NCI-H82 (cell line): Measurements from ENCODE around the gene NKAIN4.
A peak's percentile ranks its signal among the peaks of the same experiment; 100 is the strongest.
"Not testable (repeated sequence)": the region's sequence is repeated elsewhere in the genome, so short reads cannot be mapped to it uniquely, and the experiment has no call there.

Source experiments
- DNase-seq: peaks from one replicate; lab custom pipeline; 2025; lab: John Stamatoyannopoulos, UW

The NKAIN4 gene

GRCh38 chr20:63236116-63236837 is 18.0 kb downstream of the NKAIN4 start:
- no peak for DNase-seq

GRCh38 chr20:63235399-63235983 is 18.8 kb downstream of the NKAIN4 start, which contains the start of gene BIRC7:
TSS of gene BIRC7 (plus strand) at chr20:63235905. CDS start at chr20:63236097, 192 bp downstream.
- DNase-seq = no peak

- DNase-seq = peak; percentile 45
Observed at GRCh38 chr20:63234693-63235398, 19.4 kb downstream of the NKAIN4 start.

DNA sequence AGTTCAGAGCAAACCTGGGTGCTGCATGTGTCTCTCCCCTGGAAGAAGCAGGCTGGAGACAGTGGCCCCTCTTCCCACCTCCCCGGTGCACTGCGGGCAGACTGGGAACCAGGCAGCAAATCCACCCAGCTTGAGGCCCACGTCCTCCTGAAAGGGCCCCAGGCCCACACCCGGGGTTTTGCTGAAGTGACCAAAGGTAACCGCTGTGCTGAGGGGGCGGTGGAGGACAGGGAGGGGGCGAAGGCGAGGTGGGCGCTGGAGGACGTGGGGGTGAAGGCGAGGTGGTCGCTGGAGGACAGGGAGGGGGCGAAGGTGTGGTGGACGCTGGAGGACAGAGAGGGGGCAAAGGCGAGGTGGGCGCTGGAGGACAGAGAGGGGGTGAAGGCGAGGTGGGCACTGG is 20.3 kb downstream of the NKAIN4 start:
- no peak for DNase-seq

DNA sequence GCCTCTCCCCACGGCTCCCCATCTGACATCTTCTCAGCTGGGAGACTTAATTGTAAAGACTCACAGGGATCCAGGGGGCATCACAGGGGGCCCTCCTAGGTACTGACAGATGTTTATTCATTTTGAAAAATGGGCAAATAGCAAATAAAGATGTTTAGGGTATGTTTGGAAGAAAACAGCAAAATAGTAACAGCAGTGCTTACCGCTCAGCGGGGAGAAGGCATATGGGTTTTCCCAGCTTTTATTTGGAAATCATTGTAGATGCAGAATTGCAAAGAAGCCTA is 21.3 kb downstream of the NKAIN4 start:
- no peak for DNase-seq

GRCh38 chr20:63232235-63233060 is 21.8 kb downstream of the NKAIN4 start:
- no peak for DNase-seq

GRCh38 chr20:63230800-63231268 is 23.4 kb downstream of the NKAIN4 start:
- DNase-seq = peak; percentile 59

GRCh38 chr20:63228806-63229205 is 25.5 kb downstream of the NKAIN4 start:
- peak; percentile 37 for DNase-seq

- no peak for DNase-seq
Observed at GRCh38 chr20:63227260-63227659, 27.0 kb downstream of the NKAIN4 start.

GRCh38 chr20:63226042-63226943 is 28.0 kb downstream of the NKAIN4 start:
- no peak for DNase-seq

GRCh38 chr20:63225082-63225454 is 29.2 kb downstream of the NKAIN4 start:
- DNase-seq = no peak

GRCh38 chr20:63224412-63225081 is 29.7 kb downstream of the NKAIN4 start:
- DNase-seq = peak; percentile 42

- no peak for DNase-seq
Observed at GRCh38 chr20:63223826-63224207, 30.4 kb downstream of the NKAIN4 start.

GRCh38 chr20:63223121-63223825 is 31.0 kb downstream of the NKAIN4 start:
- DNase-seq = peak; percentile 65

GRCh38 chr20:63222541-63222940 is 31.7 kb downstream of the NKAIN4 start:
- no peak for DNase-seq

DNA sequence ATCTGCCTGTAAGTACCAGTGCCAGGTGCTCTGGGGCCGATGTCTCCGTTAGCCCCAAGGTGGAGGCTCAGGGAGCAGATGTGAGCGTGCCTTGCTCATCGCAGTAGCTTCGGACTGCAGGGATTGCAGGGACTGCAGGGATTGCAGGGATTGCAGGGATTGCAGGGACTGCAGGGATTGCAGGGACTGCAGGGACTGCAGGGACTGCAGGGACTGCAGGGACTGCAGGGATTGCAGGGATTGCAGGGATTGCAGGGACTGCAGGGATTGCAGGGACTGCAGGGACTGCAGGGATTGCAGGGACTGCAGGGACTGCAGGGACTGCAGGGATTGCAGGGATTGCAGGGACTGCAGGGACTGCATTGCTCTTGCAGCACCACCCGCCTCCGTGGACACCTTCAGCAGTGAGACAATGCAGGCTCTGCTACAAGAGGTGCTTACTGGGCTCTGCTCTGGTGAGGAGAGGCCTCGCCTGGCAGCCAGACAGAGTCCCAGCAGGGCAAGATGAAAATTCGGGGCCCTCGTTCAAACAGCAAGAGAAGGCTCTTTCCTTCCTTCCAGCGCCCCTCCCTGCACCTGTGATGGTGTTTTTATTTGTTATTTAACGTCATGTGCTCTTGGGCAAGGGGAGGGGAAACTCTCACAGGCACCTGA is 32.7 kb downstream of the NKAIN4 start:
- not testable (repeated sequence) for DNase-seq

- no peak for DNase-seq
Observed at GRCh38 chr20:63220696-63221399, 33.4 kb downstream of the NKAIN4 start.

DNA sequence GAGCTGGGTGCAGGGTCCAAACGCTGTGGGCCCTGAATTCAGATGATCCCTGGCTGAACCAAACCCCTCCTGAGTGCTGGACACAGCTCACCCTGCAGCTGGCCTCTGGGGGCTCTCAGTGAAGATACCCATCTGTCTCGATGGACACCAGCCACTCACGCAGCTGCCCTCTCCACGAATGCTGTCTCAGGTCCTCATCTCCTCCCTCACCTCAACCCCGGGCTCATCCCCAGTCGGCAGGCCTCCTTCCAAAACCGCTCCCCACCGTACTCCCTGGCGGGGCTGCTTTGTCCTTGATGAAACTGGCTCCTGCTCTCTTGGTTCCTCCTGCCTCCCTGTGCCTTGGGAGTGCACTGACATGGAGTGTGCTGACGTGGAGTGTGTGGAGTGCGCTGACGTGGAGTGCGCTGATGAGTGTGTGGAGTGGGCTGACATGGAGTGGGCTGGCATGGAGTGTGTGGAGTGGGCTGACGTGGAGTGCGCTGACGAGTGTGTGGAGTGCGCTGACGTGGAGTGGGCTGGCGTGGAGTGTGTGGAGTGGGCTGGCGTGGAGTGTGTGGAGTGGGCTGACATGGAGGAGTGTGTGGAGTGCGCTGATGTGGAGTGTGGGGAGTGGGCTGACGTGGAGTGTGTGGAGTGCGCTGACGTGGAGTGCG is 34.3 kb downstream of the NKAIN4 start:
- no peak for DNase-seq
